GM18502 (cell line): ENCODE measurements around the gene MRNIP.
A peak's percentile ranks its signal among the peaks of the same experiment; 100 is the strongest.

ENCODE experiments used
- ATAC-seq: cut with Tn5 transposase; IDR thresholded peaks from one replicate; pipeline ENCODE4 v1.9.1; 2021; ENCODE audit warnings: mild to moderate bottlenecking; ENCODE audit not compliant: unreplicated experiment, poor library complexity

MRNIP gene

GRCh38 chr5:179825655-179826182, 32.9 kb downstream of the MRNIP start:
- ATAC-seq, result no peak

GRCh38 chr5:179824745-179825112, 33.9 kb downstream of the MRNIP start:
- no peak for ATAC-seq

GRCh38 chr5:179823937-179824744, 34.5 kb downstream of the MRNIP start:
- ATAC-seq, result no peak

- ATAC-seq, result no peak
These were observed 36.1 kb downstream of the MRNIP start for GRCh38 chr5:179822444-179822990.

GRCh38 chr5:179822059-179822432, 36.6 kb downstream of the MRNIP start:
- no peak for ATAC-seq

- ATAC-seq, result peak; percentile 45
These were observed 37.1 kb downstream of the MRNIP start for GRCh38 chr5:179821298-179822058.

- peak; percentile 39 for ATAC-seq
These were observed 37.9 kb downstream of the MRNIP start, which contains the start of gene SQSTM1 for GRCh38 chr5:179820483-179821297. SQSTM1 (plus strand) TSS chr5:179820905; CDS start chr5:179820937, 32 bp downstream.

- no peak for ATAC-seq
These were observed 38.5 kb downstream of the MRNIP start for GRCh38 chr5:179820127-179820482.

GRCh38 chr5:179819296-179820126, 39.1 kb downstream of the MRNIP start:
- ATAC-seq, result no peak

- ATAC-seq, result peak; percentile 67
These were observed 39.8 kb downstream of the MRNIP start for GRCh38 chr5:179818746-179819295.

GRCh38 chr5:179817890-179818745, 40.5 kb downstream of the MRNIP start:
- no peak for ATAC-seq

GRCh38 chr5:179817470-179817840, 41.2 kb downstream of the MRNIP start:
- no peak for ATAC-seq

GRCh38 chr5:179816796-179817469, 41.7 kb downstream of the MRNIP start:
- ATAC-seq, result no peak

GRCh38 chr5:179816401-179816795, 42.2 kb downstream of the MRNIP start:
- ATAC-seq, result no peak

GRCh38 chr5:179815491-179816249, 42.9 kb downstream of the MRNIP start:
- no peak for ATAC-seq

- no peak for ATAC-seq
These were observed 44.5 kb downstream of the MRNIP start for GRCh38 chr5:179814090-179814489.

GRCh38 chr5:179812997-179813607, 45.5 kb downstream of the MRNIP start:
- ATAC-seq, result no peak
